NK-92 treated with Interleukin-12 subunit alpha and Interleukin-12 subunit beta, amount 100 ng/mL, for 24 hours (cell line): ENCODE results near the gene NOP10.

ENCODE experiments used
- DNase-seq: peaks from one replicate; lab custom pipeline; 2025; lab: John Stamatoyannopoulos, UW

Gene NOP10

DNA sequence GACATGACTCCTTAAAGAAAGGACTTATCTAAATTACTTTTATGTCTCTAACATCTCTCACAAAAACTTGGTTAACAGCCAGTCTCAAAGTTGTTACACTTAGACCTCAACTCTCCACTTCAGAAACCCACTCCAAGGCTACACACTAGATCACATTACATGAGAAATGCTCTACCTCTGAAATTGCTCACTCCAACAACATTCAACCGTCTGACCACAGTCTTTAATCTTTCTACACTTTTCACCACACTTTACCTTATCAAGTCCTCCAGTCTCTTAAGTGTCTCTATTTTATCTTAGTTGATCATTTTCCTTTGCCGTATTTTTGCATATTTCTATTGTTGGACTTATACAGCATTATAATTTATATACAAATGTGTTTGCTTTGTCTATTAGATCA is 11.1 kb downstream of the NOP10 start:
- no peak for DNase-seq

DNA sequence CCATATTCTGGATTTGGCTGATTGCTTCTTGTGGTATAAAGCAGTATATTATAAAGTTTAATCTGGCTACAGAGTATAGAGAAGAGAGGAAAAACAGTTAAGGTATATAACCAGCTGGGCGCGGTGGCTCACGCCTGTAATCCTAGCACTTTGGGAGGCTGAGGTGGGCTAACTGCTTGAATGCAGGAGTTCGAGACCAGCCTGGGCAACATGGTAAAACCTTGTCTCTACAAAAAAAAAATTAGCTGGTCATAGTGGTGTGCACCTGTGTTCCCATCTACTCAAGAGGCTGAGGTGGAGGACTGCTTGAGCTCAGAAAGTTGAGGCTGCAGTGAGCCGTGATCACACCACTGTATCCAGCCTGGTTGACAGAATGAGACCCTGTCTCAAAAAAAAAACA is 12.7 kb downstream of the NOP10 start:
- no peak for DNase-seq

DNA sequence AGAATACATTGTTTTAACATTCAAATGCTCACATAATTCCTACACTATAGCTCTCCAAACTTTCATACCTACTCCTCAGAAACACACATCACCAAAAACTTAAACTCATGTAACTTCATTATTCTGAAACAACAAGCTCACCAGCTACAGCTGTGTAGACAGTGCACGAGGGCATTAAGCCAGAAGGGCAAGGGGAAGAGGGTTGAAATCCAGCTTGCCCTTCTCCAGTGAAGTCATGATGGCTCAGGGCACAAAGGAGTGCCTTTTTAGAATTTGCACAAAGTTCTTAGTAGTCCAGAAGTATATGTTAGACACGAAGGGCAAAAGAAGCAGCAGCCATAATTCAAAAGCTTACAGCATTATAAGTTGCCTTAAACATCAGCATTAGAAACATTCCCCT is 13.9 kb downstream of the NOP10 start:
- DNase-seq: no peak

DNA sequence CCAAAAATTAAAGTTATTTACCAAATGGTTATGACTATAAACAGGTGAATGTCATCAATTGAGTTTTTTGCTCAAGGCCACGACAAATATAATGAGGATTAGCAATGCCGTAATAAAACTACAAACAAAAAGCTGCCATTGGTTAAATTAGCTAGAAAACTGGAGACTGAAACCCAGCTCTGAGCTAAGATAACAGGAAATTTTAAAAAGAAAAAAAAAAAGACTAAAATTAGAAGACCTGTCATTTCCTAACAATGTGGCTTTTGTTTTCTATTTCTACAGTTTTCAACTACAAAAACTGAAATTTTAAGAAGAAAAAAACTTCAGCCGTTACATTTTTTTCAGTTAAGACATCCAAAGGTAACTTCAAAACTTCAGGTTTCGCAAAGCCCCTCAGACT is 15.0 kb downstream of the NOP10 start:
- no peak for DNase-seq

DNA sequence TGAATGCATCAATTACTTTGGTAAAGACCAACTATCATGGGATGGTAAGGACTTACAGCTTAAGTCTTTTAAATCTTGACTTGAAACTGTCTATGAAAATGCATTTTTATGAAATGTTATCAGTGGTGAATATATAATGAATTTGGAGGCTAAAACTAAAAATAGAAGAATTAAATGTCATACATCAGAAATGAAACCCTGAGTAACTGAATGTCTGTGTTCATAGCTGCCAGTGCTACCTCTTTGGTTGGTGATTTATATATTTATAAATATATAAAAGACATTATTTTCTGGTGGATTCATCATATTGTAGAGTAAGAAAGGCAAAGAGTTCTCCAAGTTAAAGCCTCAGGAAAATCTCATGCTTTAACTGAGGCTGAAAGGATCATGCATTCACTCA is 17.6 kb downstream of the NOP10 start:
- no peak for DNase-seq

DNA sequence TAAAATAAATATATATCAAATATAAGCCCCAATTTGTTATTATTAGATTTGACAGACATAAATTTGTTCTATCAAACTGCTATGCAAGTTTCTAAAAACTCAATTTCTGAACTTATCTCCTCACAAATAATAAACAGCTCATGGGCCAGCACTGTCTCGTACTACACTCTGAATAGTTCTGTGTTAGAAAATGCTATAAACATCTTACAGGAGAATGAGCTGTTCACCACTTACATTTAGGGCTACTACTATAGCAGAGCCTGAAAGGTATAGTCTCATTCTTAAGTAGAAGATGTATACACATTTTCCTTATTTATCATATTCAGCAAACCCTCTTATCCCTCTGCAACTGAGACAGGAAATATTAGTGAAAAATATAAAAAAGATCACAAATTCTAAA is 18.0 kb downstream of the NOP10 start:
- DNase-seq: no peak

DNA sequence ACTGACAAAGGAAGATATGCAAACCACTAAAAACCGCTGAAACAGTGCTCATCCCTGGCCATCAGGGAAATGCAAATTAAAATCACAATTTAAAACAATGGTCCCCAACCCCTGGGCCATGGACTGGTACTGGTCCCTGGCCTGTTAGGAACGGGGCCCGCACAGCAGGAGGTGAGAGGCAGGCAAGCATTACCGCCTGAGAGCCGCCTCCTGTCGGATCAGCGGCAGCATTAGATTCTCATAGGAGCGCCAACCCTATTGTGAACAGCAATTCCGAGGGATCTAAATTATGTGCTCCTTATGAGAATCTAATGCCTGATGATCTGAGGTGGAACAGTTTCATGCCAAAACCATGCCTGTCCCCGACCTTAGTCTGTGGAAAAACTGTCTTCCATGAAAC is 19.7 kb downstream of the NOP10 start:
- DNase-seq: no peak

DNA sequence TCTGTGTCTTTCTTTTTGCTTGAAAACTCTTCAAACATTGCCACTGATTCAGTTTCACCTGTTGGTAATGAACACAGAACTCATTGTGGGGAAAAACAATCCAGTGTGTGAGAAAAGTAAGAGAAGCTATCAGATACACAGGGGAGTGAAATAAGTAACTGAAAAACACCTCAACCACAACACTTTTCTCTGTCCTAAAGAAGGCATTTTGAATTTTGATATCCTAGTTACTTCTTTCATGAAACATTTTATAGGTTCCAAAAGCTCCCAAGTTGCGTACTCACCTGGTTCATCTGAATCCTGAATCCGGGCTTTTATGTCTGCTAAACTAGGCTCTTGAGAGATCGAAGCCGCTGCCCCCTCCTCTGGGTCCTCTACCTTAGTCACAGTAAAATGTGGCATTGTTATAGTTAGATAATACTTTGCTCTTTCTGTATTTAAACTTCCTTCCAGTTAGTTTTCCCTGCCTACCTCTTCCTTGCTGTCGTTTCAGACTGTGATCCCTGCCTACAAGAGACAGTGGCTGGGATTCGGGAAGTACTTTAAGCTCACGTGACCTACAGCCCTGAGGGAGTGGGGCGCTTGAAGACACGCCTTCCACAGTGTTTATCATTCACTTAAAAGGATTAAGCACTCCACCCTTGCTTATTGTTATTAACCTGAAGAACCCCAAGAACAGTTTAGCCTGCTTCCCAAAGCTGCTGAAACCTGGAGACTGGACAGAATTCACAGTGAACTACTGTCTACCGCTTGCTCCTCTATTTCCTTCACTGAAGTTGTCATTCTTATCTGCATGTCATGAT is 24.5 kb downstream of the NOP10 start:
- no peak for DNase-seq

DNA sequence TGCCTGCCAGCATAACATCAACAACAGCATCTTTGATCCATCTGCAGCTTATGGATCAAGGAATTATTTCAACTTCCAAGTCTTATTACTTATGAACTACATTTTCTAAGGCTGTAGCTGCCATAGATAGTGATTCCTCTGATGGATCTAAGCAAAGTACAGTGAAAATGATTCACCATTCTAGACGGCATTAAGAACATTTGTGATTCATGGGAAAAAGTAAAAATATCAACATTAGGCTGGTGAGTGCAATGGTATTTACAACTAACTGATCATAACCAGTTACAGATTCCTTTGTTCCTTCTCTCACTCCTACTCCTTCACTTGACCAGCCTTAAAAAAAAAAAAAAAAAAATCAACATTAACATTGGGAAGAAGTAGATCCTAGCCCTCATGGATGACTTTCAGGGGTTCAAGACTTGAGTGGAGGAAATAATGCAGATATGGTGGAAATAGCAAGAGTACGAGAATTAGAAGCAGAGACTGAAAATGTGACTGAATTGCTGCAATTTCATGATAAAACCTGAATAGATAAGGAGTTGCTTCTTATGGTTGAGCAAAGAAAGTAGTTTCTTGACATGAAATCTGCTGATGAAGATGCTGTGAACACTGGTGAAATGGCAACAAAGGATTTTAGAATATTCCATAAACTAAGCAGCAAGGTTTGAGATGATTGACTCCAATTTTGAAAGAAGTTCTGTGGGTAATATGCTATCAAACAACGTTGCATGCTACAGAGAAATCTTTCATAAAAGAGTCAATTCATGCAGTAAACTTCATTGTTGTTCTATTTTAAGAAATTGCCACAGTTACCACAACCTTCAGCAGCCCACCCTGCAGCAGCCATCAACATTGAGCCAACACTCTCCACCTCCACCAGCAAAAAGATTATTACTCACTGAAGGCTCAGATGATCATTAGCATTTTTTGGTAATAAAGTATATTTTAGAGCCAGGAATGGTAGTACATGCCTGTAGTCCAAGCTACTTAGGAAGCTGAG is 28.1 kb downstream of the NOP10 start:
- DNase-seq: no peak

DNA sequence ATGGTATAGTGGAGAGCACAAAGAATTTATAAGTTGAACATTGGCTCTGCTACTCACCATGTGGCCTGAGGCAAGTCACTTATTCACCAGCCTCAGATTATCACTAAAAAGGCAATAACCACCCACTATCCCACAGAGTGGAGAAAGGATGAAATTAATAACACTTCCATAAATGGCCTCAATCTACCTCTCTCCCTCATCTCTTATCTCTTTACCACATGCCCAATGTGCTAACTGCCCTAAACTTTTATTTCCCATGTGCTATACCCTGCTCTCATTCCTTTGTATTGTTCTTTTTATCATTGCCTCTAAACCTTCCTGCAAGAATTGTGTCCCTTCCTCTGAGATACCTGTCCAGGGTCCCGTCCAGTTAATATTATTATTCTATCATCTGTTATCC is 31.4 kb downstream of the NOP10 start:
- DNase-seq: no peak

DNA sequence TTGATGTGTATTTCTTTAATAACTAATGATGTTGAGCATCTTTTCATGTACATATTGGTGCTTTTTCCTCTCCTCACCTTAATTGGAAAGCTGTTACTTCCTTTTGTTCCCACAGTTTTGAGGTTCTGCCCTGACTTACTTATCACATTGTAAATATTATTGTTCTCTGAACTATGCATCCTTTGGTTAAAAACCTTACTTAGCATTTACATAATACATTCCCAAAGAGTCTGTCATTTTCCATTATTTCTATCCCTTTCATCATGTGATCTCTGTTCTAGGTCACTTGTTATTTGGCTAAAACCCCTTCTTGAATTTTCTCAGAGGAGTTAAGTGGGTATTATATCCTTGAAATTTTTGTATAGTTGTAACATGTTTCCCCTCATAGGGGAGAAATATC is 38.3 kb downstream of the NOP10 start:
- no peak for DNase-seq

DNA sequence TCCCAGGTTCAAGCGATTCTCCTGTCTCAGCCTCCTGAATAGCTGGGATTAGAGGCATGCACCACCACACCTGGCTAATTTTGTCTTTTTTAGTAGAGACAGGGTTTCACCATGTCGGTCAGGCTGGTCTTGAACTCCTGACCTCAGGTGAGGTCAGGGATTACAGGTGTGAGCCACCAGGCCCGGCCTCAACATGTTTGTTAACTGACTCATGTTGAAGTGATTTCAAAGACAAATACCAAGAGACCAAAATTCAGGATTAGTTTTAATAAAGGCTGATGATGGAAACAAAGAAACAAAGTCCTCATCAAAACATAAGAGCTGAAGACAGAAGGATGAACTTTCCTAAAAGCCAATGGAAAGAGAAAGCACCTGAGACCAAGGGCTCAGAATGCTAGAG is 41.9 kb downstream of the NOP10 start:
- no peak for DNase-seq

DNA sequence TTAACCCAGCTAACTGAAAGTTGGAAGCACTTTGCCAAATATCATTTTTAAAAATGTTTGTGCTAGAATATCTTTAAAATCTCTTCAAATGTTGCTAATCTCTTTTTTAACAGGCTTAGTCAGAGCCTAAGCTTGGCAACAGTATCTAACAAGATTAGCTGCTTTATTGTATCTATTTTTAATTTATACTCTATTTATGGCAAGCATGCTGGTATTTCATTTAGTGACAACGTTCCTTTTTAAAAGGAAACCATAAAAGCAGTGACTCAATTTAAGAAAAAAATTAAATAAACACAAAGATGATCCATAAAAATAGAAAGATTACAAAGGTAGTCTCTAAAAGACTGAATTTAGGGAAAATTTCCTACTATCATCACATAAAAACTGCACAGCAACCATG is 45.9 kb downstream of the NOP10 start:
- DNase-seq: no peak

DNA sequence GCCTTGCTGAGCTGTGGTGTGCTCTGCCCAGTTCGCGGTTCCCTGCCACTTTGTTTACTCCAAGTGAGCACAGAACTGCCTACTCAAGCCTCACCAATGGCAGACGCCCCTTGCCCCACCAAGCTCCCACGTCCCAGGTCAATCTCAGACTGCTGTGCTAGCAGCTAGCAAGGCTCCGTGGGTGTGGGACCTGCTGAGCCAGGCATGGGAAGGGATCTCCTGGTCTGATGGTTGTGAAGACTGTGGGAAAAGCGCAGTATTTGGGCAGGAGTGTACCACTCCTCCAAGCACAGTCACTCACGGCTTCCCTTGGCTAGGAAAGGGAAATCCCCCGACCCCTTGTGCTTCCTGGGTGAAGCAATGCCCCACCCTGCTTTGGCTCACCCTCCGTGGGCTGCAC is 50.3 kb downstream of the NOP10 start:
- no peak for DNase-seq
